Common myeloid progenitor, CD34-positive (primary cell): ENCODE results near the gene DNAJC15.
A peak's percentile ranks its signal among the peaks of the same experiment; 100 is the strongest.
"Not testable (repeated sequence)": the region's sequence is repeated elsewhere in the genome, so short reads cannot be mapped to it uniquely, and the experiment has no call there.

Source experiments
- CTCF ChIA-PET: fragments of 350-600 bp; sonication (Branson Sonifier 250); formaldehyde crosslinking; loops from one replicate; lab custom pipeline; 2021; ENCODE audit warnings: antibody characterized with exemption; lab: Charles Lee
- POLR2A ChIA-PET: fragments of 350-600 bp; sonication (Branson Sonifier 250); formaldehyde crosslinking; loops from one replicate; lab custom pipeline; 2021; ENCODE audit warnings: antibody characterized with exemption; lab: Charles Lee
- DNase-seq, 3 donors: peaks; one replicate each; pipeline versions ENCODE4 v3.0.0 to v3.0.0-alpha.2; 2013
- H3K27ac ChIP-seq, 2 experiments: 1 replicate in 1 of 2; 2 replicates in 1 of 2; pipeline ENCODE4 v1.7.0; 2013; ENCODE audit warnings: inconsistent platforms in 2 of 2, low read length in 2 of 2, mild to moderate bottlenecking in 2 of 2, low read depth in 1 of 2, moderate library complexity in 1 of 2; ENCODE audit not compliant: severe bottlenecking in 2 of 2, insufficient read depth in 1 of 2, poor library complexity in 1 of 2
- H3K27me3 ChIP-seq, 5 experiments: replicated peaks in 2 of 5; 1 replicate in 3 of 5; 2 replicates in 2 of 5; pipeline versions ENCODE4 v1.6.1 to v1.7.0; 2013; ENCODE audit warnings: low read length in 4 of 5, mild to moderate bottlenecking in 2 of 5, moderate library complexity in 2 of 5, inconsistent platforms in 1 of 5; ENCODE audit not compliant: insufficient read depth in 5 of 5, control insufficient read depth in 4 of 5
- H3K36me3 ChIP-seq, 4 experiments: 1 replicate in 2 of 4; 2 replicates in 2 of 4; pipeline versions ENCODE4 v1.6.1 to v1.7.0; 2013; ENCODE audit warnings: low read length in 3 of 4, control low read depth in 1 of 4, mild to moderate bottlenecking in 1 of 4; ENCODE audit not compliant: control insufficient read depth in 4 of 4, insufficient read depth in 4 of 4
- H3K4me1 ChIP-seq, 4 experiments: 1 replicate in 3 of 4; 2 replicates in 1 of 4; pipeline versions ENCODE4 v1.6.1 to v1.7.1; 2013; ENCODE audit warnings: low read length in 3 of 4, mild to moderate bottlenecking in 3 of 4, control low read depth in 1 of 4, inconsistent platforms in 1 of 4, moderate library complexity in 1 of 4; ENCODE audit not compliant: control insufficient read depth in 4 of 4, insufficient read depth in 4 of 4; ENCODE audit errors: control extremely low read depth in 1 of 4
- H3K4me3 ChIP-seq, 7 experiments: 1 replicate in 4 of 7; 2 replicates in 3 of 7; pipeline versions ENCODE4 v1.5.1 to v1.7.0; 2013; ENCODE audit warnings: mild to moderate bottlenecking in 7 of 7, low read length in 6 of 7, moderate library complexity in 6 of 7, inconsistent platforms in 2 of 7, low read depth in 2 of 7, control low read depth in 1 of 7; ENCODE audit not compliant: insufficient read depth in 4 of 7, control insufficient read depth in 1 of 7; ENCODE audit errors: extremely low read depth in 1 of 7
- H3K9me3 ChIP-seq, 5 experiments: 1 replicate in 4 of 5; 2 replicates in 1 of 5; pipeline versions ENCODE4 v1.6.1 to v1.7.1; 2013; ENCODE audit warnings: low read length in 4 of 5, mild to moderate bottlenecking in 2 of 5, inconsistent platforms in 1 of 5, low read depth in 1 of 5, moderate library complexity in 1 of 5; ENCODE audit not compliant: control insufficient read depth in 4 of 5, insufficient read depth in 2 of 5; ENCODE audit errors: control extremely low read depth in 1 of 5
- WGBS: methylation state at CpG from one replicate; pipeline ENCODE4 v1.1.5; 2013; ENCODE audit not compliant: insufficient coverage; 5-methylcytosine and 5-hydroxymethylcytosine counted together

The DNAJC15 gene

GRCh38 chr13:43046259-43046658 is 22.9 kb downstream of the DNAJC15 start:
- H3K9me3 ChIP-seq = no peaks in the 10 kb centered on the region
- H3K4me1 ChIP-seq = peaks cover 0 to 17% (median 4%) of the 10 kb centered on the region in 4 experiments
- POLR2A ChIA-PET = no interaction called here
- CTCF ChIA-PET = interaction anchor here (0.8 to 1.4 kb wide), 3 partner anchors 9 to 34 kb away, joined by 3 to 6 read pairs (median 3); no protein-coding TSS in a partner anchor
- DNase-seq = no peak
- H3K4me3 ChIP-seq = no peak overlapping the region
- no peaks in the 10 kb centered on the region for H3K27me3 ChIP-seq
- 100% methylated on average over 1 of the region's 6 CpGs for whole genome bisulfite sequencing
- H3K36me3 ChIP-seq = peaks cover 0 to 7% (median 4%) of the 10 kb centered on the region in 4 experiments
- no peak overlapping the region for H3K27ac ChIP-seq

- DNase-seq = peak; percentile 20 to 57 (median 38)
- POLR2A ChIA-PET = interaction anchor here (0.6 kb wide), 1 partner anchor 14 kb away, joined by 3 read pairs; no protein-coding TSS in a partner anchor
- peak overlapping the region in 6 of 7 experiments; percentile 55 to 93 (median 83) for H3K4me3 ChIP-seq
- CTCF ChIA-PET = interaction anchor here (1.2 to 2.2 kb wide), 3 partner anchors 19 to 85 kb away, joined by 3 to 6 read pairs (median 6); no protein-coding TSS in a partner anchor
- H3K36me3 ChIP-seq = peaks cover 0 to 3% (median 1%) of the 10 kb centered on the region in 4 experiments
- H3K9me3 ChIP-seq = no peaks in the 10 kb centered on the region
- 11% methylated on average over 3 of the region's 13 CpGs for WGBS
- peaks cover 0 to 12% (median 9%) of the 10 kb centered on the region in 4 experiments for H3K4me1 ChIP-seq
- H3K27ac ChIP-seq = peak overlapping the region; percentile 71 to 88
- H3K27me3 ChIP-seq = no peaks in the 10 kb centered on the region
Measured at GRCh38 chr13:43054803-43055802, 31.7 kb downstream of the DNAJC15 start.

DNA sequence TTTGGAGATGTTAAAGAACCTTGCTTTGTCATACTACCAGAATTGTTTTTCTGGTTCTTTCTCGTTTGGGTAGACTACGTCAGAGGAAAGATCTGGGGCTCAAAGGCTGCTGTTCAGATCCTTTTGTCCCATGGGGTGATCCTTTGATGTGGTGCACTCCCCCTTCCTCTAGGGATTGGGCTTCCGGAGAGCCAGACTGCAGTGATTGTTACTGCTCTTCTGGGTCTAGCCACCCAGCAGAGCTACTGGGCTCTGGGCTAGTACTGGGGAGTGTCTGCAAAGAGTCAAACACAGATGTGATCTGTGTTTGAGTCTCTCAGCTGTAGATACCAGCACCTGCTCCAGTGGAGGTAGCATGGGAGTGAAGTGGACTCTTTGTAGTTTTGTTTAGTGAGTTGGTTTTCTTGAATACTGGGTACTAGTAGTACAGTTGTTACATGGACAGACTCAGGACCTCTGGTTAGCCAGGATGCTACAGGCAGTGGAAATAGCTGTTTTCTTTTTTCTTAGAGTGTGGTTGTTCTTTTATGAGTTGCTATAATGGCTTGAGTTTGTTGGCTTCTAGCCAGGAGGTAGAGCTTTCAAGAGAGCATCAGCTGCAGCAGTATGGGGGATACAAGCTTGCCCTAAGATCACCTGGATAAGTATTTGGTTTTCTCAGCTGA is 34.4 kb downstream of the DNAJC15 start:
- Histone ChIP-seq H3K4me3 (no peak overlapping the region), H3K4me1 (peaks cover 0 to 12% (median 9%) of the 10 kb centered on the region in 4 experiments), H3K27ac (no peak overlapping the region), H3K36me3 (peaks cover 0 to 3% (median 1%) of the 10 kb centered on the region in 4 experiments), H3K9me3 (no peaks in the 10 kb centered on the region), H3K27me3 (no peaks in the 10 kb centered on the region)
- WGBS = 79% methylated on average over 2 of the region's 3 CpGs
- CTCF ChIA-PET = interaction anchor here (0.6 to 1.5 kb wide), 4 partner anchors 18 to 86 kb away, joined by 3 to 4 read pairs (median 3); no protein-coding TSS in a partner anchor
- POLR2A ChIA-PET = interaction anchor here (0.6 kb wide), 1 partner anchor 1338 kb away, joined by 3 read pairs; no protein-coding TSS in a partner anchor
- DNase-seq = peak in 1 of 3 donors; percentile 19

DNA sequence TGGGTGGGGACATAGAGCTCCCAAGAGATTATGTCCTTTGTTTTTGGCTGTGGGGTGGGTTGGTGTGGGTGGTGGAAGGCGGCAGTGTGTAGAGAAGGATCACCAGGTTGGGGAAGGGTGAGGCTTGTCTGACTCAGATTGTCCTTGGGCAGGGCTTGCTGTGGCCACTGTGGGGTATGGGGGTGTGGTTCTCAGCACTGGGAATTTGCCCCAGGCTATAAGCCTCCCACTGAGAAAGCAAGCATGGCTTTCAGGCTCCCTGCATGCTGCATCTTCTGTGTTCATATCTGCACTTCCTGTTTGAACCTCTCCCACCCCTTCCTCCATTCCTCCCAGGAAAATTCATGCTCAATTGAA is 34.9 kb downstream of the DNAJC15 start:
- H3K27me3 ChIP-seq = no peaks in the 10 kb centered on the region
- ChIA-PET POLR2A (interaction anchor here (0.6 kb wide), 1 partner anchor 1337 kb away, joined by 3 read pairs; no protein-coding TSS in a partner anchor), CTCF (interaction anchor here (0.6 to 1.5 kb wide), 4 partner anchors 17 to 87 kb away, joined by 3 to 4 read pairs (median 3); no protein-coding TSS in a partner anchor)
- H3K4me3 ChIP-seq = no peak overlapping the region
- no peaks in the 10 kb centered on the region for H3K9me3 ChIP-seq
- H3K4me1 ChIP-seq = peaks cover 0 to 12% (median 9%) of the 10 kb centered on the region in 4 experiments
- peak in 2 of 3 donors; percentile 13 to 23 for DNase-seq
- WGBS = 100% methylated on average over 1 of the region's 1 CpG
- peaks cover 0 to 3% (median 1%) of the 10 kb centered on the region in 4 experiments for H3K36me3 ChIP-seq
- H3K27ac ChIP-seq = no peak overlapping the region

- Histone ChIP-seq H3K9me3 (no peaks in the 10 kb centered on the region), H3K4me1 (peaks cover 0 to 12% (median 9%) of the 10 kb centered on the region in 4 experiments), H3K4me3 (no peak overlapping the region), H3K27ac (no peak overlapping the region), H3K36me3 (peaks cover 0 to 3% (median 1%) of the 10 kb centered on the region in 4 experiments), H3K27me3 (no peaks in the 10 kb centered on the region)
- POLR2A ChIA-PET = no interaction called here
- 60% methylated on average over 1 of the region's 6 CpGs for WGBS
- no peak for DNase-seq
- CTCF ChIA-PET = interaction anchor here (0.8 kb wide), 1 partner anchor 26 kb away, joined by 4 read pairs; no protein-coding TSS in a partner anchor
Measured at GRCh38 chr13:43058831-43059230, 35.4 kb downstream of the DNAJC15 start.

DNA sequence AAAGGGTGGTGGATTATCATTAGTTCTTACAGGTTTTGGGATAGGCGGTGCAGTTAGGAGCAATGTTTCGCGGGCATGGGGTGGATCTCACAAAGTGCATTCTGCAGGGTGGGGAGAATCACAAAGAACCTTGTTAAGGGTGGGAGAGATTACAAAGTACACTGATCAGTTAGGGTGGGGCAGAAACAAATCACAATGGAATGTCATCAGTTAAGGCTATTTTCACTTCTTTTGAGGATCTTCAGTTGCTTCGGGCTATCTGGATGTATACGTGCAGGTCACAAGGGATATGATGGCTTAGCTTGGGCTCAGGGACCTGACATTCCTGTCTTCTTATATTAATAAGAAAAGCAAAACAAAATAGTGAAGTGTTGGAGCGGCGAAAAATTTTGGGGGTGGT is 36.4 kb downstream of the DNAJC15 start:
- H3K27me3 ChIP-seq, H3K4me1 ChIP-seq, CTCF ChIA-PET, H3K36me3 ChIP-seq, H3K4me3 ChIP-seq, DNase-seq, POLR2A ChIA-PET, H3K9me3 ChIP-seq, H3K27ac ChIP-seq: not testable (repeated sequence)
- WGBS = 83% methylated on average over 2 of the region's 7 CpGs
